ENCODE data around the gene FIZ1. TPM values are rescaled to one million over a fixed set of nuclear protein-coding genes. Genes with fewer than 3 reads are reported as not detected.

Gene FIZ1
- total RNA-seq, 1 donor from 2014 or later, result 19.1 TPM

DNA sequence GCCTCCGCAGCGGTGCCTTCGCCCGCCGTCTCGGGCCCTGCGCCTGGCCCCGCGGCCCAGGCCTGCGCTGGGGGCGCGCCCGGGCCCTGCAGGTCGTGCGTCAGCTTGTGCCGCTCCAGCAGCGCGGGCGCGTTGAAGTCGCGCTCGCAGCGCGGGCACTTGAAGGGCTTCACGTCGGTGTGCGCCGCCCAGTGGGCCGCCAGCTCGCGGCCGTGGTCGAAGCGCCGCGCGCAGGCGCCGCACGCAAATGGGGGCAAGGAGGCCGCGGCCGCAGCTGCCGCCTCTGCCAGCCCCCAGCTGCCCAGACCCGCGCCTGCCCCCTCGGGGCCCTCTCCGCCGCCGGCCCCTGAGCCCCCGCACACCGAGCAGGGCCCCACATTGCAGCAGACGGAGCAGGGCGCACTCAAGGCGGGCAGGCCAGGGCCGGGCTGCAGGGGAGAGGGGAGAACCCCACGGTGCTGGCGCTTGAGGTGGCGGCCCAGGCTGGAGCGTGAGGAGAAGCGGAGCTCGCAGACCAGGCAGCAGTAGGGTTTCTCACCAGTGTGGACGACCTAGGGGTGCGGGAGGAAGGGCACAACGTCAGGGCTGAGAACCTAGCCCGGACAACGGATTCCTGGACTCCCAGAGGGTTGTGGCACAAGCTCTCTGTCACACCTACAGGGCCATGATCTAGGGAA lies 6.1 kb downstream of the FIZ1 start:
- H3K9me3 Mint-ChIP-seq (ENCODE audit: unreplicated experiment), result no peaks in the 10 kb centered on the region
- TF ChIP-seq, protein P1, sequence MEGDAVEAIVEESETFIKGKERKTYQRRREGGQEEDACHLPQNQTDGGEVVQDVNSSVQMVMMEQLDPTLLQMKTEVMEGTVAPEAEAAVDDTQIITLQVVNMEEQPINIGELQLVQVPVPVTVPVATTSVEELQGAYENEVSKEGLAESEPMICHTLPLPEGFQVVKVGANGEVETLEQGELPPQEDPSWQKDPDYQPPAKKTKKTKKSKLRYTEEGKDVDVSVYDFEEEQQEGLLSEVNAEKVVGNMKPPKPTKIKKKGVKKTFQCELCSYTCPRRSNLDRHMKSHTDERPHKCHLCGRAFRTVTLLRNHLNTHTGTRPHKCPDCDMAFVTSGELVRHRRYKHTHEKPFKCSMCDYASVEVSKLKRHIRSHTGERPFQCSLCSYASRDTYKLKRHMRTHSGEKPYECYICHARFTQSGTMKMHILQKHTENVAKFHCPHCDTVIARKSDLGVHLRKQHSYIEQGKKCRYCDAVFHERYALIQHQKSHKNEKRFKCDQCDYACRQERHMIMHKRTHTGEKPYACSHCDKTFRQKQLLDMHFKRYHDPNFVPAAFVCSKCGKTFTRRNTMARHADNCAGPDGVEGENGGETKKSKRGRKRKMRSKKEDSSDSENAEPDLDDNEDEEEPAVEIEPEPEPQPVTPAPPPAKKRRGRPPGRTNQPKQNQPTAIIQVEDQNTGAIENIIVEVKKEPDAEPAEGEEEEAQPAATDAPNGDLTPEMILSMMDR (IDR thresholded peaks at IDR 0.05), result no peak
- no peak overlapping the region for H3K27ac Mint-ChIP-seq (ENCODE audit: unreplicated experiment)
- H3K4me1 Mint-ChIP-seq (ENCODE audit: unreplicated experiment), result no peaks in the 10 kb centered on the region
- DNase-seq (ENCODE audit: extremely low spot score, unreplicated experiment), result no peak
- no peak overlapping the region for H3K4me3 Mint-ChIP-seq (ENCODE audit: unreplicated experiment)
- peaks cover 32% of the 10 kb centered on the region for H3K36me3 Mint-ChIP-seq (ENCODE audit: unreplicated experiment)
- H3K27me3 Mint-ChIP-seq (ENCODE audit: unreplicated experiment), result no peaks in the 10 kb centered on the region

DNA sequence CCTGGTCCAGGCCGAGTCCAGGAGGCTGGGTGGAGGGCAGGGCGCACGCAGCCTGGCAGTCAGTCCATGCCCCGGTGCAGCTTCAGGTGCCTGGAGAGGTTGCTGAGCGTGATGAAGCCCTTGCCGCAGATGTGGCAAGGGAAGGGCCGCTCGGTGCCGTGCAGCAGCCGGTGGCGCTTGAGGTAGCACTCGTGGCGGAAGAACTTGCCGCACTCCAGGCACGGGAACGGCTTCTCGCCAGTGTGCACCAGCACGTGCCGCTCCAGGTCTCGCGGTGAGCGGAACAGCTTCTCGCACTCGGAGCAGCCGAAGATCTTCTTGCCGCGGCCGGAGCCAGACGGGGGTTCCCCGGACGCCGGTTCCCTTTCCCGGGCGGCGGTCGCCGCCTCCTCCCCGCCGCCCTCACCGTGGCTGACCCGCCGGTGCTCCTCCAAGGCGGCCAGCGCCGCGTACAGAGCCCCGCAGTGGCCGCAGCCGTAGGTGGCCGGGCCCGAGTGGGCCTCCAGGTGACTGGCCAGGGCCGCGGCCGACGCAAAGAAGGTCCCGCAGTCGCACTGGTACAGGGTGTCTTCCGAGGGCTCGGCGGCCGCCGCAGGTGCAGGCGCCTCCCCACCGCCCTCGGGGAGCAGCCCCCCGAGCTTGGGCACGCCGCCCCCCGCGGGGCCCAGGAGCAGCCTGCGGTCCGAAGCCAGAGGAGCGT lies 6.8 kb downstream of the FIZ1 start:
- TF ChIP-seq, protein P1 (IDR thresholded peaks at IDR 0.05), result no peak
- Mint-ChIP-seq H3K9me3 (ENCODE audit: unreplicated experiment) (no peaks in the 10 kb centered on the region), H3K4me3 (ENCODE audit: unreplicated experiment) (no peak overlapping the region), H3K36me3 (ENCODE audit: unreplicated experiment) (peaks cover 32% of the 10 kb centered on the region), H3K4me1 (ENCODE audit: unreplicated experiment) (no peaks in the 10 kb centered on the region), H3K27ac (ENCODE audit: unreplicated experiment) (no peak overlapping the region), H3K27me3 (ENCODE audit: unreplicated experiment) (no peaks in the 10 kb centered on the region)
- no peak for DNase-seq (ENCODE audit: extremely low spot score, unreplicated experiment)

DNA sequence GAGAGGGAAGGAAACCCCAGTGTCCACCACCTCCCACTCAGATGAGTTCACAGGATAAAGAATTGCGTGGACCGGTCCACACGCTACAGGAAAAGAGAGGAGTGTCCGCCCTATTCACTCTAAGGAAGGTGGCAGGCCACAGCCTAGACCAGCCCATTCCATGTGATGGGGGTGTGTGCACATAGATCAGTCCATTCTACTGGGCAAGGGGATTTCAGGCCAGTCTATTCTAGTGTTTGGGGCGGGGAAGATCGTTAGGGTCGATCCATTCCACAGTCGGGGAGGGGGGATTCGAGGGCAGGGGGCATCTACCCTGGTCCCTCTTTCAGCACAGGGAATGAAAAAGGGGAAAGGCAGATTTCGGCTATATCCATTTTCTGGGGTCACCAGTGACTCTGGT lies 7.8 kb downstream of the FIZ1 start:
- Mint-ChIP-seq H3K9me3 (ENCODE audit: unreplicated experiment) (no peaks in the 10 kb centered on the region), H3K27ac (ENCODE audit: unreplicated experiment) (no peak overlapping the region), H3K4me3 (ENCODE audit: unreplicated experiment) (no peak overlapping the region), H3K4me1 (ENCODE audit: unreplicated experiment) (peaks cover 9% of the 10 kb centered on the region), H3K36me3 (ENCODE audit: unreplicated experiment) (peaks cover 27% of the 10 kb centered on the region), H3K27me3 (ENCODE audit: unreplicated experiment) (no peaks in the 10 kb centered on the region)
- TF ChIP-seq, protein P1 (IDR thresholded peaks at IDR 0.05), result no peak
- no peak for DNase-seq (ENCODE audit: extremely low spot score, unreplicated experiment)

DNA sequence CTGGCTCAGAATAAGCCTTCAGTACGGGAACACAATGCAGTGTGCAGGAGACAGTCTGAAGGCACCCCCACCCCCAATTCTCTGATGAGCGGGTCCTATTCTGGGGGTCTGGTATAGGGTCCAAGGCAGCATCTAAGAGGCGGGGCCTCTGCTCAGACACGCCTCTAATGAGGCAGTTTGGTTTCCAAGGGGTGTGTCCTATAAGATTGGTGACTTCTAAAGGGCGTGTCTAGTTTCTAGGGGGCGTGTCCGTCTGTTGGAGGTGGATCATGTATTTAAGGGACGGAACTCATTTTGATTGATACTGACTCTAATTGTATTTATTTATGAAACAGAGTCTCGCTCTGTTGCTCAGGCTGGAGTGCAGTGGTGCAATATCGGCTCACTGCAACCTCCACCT lies 8.7 kb downstream of the FIZ1 start:
- no peak for DNase-seq (ENCODE audit: extremely low spot score, unreplicated experiment)
- no peaks in the 10 kb centered on the region for H3K9me3 Mint-ChIP-seq (ENCODE audit: unreplicated experiment)
- H3K27me3 Mint-ChIP-seq (ENCODE audit: unreplicated experiment), result no peaks in the 10 kb centered on the region
- no peak overlapping the region for H3K27ac Mint-ChIP-seq (ENCODE audit: unreplicated experiment)
- TF ChIP-seq, protein P1 (IDR thresholded peaks at IDR 0.05), result no peak
- peaks cover 17% of the 10 kb centered on the region for H3K4me1 Mint-ChIP-seq (ENCODE audit: unreplicated experiment)
- H3K4me3 Mint-ChIP-seq (ENCODE audit: unreplicated experiment), result no peak overlapping the region
- H3K36me3 Mint-ChIP-seq (ENCODE audit: unreplicated experiment), result peaks cover 19% of the 10 kb centered on the region

DNA sequence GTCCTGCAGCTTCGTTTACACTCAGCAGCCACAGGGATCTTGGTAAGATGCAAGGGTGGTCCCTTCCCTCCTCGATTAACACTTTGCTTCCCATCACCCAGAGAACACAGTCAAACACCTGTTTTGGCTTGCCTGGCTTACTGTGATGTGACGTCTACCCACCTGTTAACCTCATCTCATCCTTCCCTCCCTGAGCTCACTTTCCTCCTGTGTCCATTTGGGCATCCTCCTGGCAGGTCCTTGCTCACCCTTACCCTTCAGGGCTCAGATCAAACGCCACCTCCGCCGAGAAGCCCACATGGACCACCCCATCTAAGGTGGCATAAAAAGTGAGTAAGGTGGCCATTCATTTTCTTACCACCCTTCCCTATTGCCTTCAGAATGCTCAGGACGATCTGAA lies 9.2 kb downstream of the FIZ1 start:
- Mint-ChIP-seq H3K4me3 (ENCODE audit: unreplicated experiment) (no peak overlapping the region), H3K4me1 (ENCODE audit: unreplicated experiment) (peaks cover 22% of the 10 kb centered on the region), H3K9me3 (ENCODE audit: unreplicated experiment) (no peaks in the 10 kb centered on the region), H3K36me3 (ENCODE audit: unreplicated experiment) (peaks cover 14% of the 10 kb centered on the region), H3K27ac (ENCODE audit: unreplicated experiment) (no peak overlapping the region), H3K27me3 (ENCODE audit: unreplicated experiment) (no peaks in the 10 kb centered on the region)
- DNase-seq (ENCODE audit: extremely low spot score, unreplicated experiment), result no peak
- TF ChIP-seq, protein P1 (IDR thresholded peaks at IDR 0.05), result no peak
